ENCODE results near the gene NPTXR. TPM values are rescaled to one million over a fixed set of nuclear protein-coding genes. Genes with fewer than 3 reads are reported as not detected.
A peak's percentile ranks its signal among the peaks of the same experiment; 100 is the strongest.

NPTXR gene
- total and polyA plus RNA-seq, 8 donors = 0.46 to 19.6 (median 2.3) TPM

- WGBS, 5 donors = 27 to 37% (median 28%) methylated on average over 5 to 10 of the region's 10 CpGs
- peak; percentile 35 to 66 for DNase-seq
- Histone ChIP-seq H3K36me3 (no peaks in the 10 kb centered on the region), H3K9me3 (peaks cover 0 to 5% (median 0%) of the 10 kb centered on the region in 4 donors), H3K27me3 (peaks cover 0 to 38% (median 8%) of the 10 kb centered on the region in 3 donors), H3K4me3 (no peak overlapping the region), H3K27ac (no peak overlapping the region), H3K4me1 (peaks cover 0 to 8% (median 1%) of the 10 kb centered on the region in 4 donors)
- intact Hi-C loops (cut with DNase I; ENCODE audit: low total_unique reads) = no loop called here
- TF ChIP-seq POLR2AphosphoS5 (IDR thresholded peaks at IDR 0.05) (peak in 1 of 3 donors; percentile 41), CTCF (IDR thresholded peaks at IDR 0.05) (no peak)
Observed at GRCh38 chr22:38802671-38803121, 41.1 kb downstream of the NPTXR start.

GRCh38 chr22:38799265-38800002, 44.4 kb downstream of the NPTXR start:
- Histone ChIP-seq H3K4me3 (no peak overlapping the region), H3K27ac (no peak overlapping the region), H3K36me3 (no peaks in the 10 kb centered on the region), H3K9me3 (peaks cover 0 to 5% (median 0%) of the 10 kb centered on the region in 4 donors), H3K27me3 (peaks cover 0 to 40% (median 16%) of the 10 kb centered on the region in 3 donors), H3K4me1 (peaks cover 0 to 11% (median 4%) of the 10 kb centered on the region in 4 donors)
- no peak for DNase-seq
- no peak for TF ChIP-seq CTCF (IDR thresholded peaks at IDR 0.05)
- TF ChIP-seq EP300 (IDR thresholded peaks at IDR 0.05) = no peak
- TF ChIP-seq POLR2AphosphoS5 (IDR thresholded peaks at IDR 0.05) = no peak
- no peak for TF ChIP-seq POLR2A (IDR thresholded peaks at IDR 0.05)
- WGBS, 5 donors = 80 to 89% (median 83%) methylated on average over 6 of the region's 6 CpGs
- intact Hi-C loops (cut with DNase I; ENCODE audit: low total_unique reads) = no loop called here

GRCh38 chr22:38798496-38798895, 45.3 kb downstream of the NPTXR start:
- 66 to 76% (median 72%) methylated on average over 5 of the region's 5 CpGs for WGBS, 5 donors
- Histone ChIP-seq H3K9me3 (peaks cover 0 to 5% (median 0%) of the 10 kb centered on the region in 4 donors), H3K4me1 (peaks cover 2 to 13% (median 6%) of the 10 kb centered on the region in 4 donors), H3K27me3 (peaks cover 0 to 40% (median 16%) of the 10 kb centered on the region in 3 donors), H3K27ac (no peak overlapping the region), H3K36me3 (no peaks in the 10 kb centered on the region), H3K4me3 (no peak overlapping the region)
- intact Hi-C loops (cut with DNase I; ENCODE audit: low total_unique reads) = no loop called here
- TF ChIP-seq POLR2AphosphoS5 (IDR thresholded peaks at IDR 0.05) (no peak), EP300 (IDR thresholded peaks at IDR 0.05) (no peak), POLR2A (IDR thresholded peaks at IDR 0.05) (no peak), CTCF (IDR thresholded peaks at IDR 0.05) (no peak)
- no peak for DNase-seq

- Histone ChIP-seq H3K4me3 (no peak overlapping the region), H3K9me3 (peaks cover 0 to 5% (median 0%) of the 10 kb centered on the region in 4 donors), H3K4me1 (peaks cover 9 to 18% (median 15%) of the 10 kb centered on the region in 4 donors), H3K27me3 (peaks cover 0 to 40% (median 16%) of the 10 kb centered on the region in 3 donors), H3K27ac (no peak overlapping the region), H3K36me3 (no peaks in the 10 kb centered on the region)
- DNase-seq = no peak
- WGBS, 5 donors = 79 to 83% (median 82%) methylated on average over 12 of the region's 12 CpGs
- TF ChIP-seq CTCF (IDR thresholded peaks at IDR 0.05) = no peak
- TF ChIP-seq POLR2A (IDR thresholded peaks at IDR 0.05) = no peak
- intact Hi-C loops (cut with DNase I; ENCODE audit: low total_unique reads) = no loop called here
Observed at GRCh38 chr22:38796262-38796957, 47.4 kb downstream of the NPTXR start.
